Epidermal melanocyte (primary cell): ENCODE results near the gene SMARCD1.
A peak's percentile ranks its signal among the peaks of the same experiment; 100 is the strongest.

Source experiments
- DNase-seq: peaks from one replicate; pipeline ENCODE4 v3.0.0; 2011; ENCODE audit warnings: low spot score; ENCODE audit not compliant: insufficient read length

SMARCD1 gene

DNA sequence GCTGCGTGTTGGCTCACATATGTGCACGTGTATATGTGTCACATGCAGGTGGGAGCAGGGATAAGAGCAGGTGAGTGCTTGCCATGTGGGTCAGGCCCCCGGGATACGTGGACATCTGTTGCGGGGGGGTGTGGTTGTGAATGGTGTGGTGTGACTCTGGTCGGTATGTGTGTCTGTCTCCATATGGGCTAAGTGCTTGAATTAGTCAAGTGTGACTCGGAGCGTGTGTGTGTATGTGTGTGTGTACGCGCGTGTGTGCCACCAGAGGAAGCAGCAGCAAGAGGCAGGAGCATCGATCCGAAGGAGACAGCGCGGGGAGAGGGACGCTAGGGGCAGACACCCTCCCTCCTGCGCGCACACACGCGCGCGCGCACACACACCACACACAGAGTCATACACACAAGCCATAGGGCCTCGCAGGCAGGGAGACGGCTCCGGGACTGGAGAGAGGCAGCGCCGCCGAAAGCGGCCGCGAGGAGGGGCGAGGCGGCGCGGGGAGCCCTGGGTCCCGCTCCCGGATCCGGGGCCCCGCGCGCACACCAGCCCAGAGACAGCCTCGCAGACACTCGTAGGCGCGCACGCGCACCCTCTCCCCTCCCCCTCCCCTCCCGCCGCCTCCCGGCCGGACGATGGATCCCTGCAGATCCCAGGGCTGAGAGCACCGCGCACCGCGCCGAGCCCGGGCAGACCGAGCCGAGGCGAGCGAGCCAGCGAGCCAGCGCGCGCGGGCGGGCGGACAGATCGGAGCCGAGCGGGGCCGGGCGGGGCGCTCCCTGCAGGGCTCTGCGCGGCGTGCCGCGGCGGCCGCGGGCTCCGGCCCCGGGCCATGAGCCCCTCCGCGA, 27.9 kb upstream of the SMARCD1 start, which contains the start of gene ASIC1:
Gene ASIC1 (plus strand): TSS at position 597 of the 842 bp plus-strand sequence. CDS start 1,171 bp downstream, outside the sequence.
- peak; percentile 78 for DNase-seq

DNA sequence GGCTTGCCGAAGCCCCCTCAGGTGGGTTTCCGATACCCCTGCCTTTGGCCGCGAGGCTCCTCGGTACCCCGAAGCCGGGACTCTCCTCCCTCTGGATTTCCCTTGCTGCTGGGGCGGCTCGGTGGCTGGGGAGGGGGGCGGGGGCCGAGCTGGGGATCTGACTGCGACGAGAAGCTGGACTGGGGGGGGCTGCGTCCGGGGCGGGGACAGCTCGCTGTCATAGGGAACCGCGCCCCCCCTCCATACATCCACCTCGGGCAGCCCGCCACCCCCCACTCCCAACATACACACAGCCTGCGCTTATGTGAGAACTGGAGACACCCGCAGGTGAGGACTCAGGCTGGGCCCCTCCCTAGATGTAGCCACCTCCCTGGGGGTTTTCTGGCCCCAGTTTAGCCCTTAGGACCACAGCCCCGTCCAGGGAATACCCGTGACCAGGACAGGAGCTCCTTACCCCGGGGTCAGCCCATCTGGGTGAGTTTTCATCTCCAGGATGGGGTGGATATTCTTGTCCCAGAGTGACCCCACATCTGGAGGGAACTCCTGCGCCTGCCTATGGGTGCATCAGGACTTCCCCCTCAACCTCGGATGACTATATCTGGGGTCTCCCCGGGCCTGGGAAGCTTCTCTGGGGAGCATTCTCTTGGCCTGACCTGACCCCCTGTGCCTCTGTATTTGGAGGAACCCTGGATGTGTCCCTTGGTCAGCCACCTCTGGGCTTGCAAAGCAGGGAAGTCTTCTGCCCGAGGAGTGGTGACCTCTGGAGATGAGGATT, 27.1 kb upstream of the SMARCD1 start:
- DNase-seq, result no peak

DNA sequence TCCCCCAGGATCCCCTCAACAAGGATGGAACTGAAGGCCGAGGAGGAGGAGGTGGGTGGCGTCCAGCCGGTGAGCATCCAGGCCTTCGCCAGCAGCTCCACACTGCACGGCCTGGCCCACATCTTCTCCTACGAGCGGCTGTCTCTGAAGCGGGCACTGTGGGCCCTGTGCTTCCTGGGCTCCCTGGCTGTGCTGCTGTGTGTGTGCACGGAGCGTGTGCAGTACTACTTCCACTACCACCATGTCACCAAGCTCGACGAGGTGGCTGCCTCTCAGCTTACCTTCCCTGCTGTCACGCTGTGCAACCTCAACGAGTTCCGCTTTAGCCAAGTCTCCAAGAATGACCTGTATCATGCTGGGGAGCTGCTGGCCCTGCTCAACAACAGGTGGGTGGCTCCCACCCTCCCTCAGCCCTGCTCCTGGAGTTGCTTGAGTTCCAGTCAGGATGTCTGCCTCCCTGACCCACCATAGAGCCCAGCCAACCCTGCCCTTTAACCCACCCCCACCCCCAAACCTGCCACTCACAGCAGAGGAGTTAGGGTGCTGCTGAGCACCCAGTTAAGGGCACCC, 26.3 kb upstream of the SMARCD1 start:
- DNase-seq, result no peak

DNA sequence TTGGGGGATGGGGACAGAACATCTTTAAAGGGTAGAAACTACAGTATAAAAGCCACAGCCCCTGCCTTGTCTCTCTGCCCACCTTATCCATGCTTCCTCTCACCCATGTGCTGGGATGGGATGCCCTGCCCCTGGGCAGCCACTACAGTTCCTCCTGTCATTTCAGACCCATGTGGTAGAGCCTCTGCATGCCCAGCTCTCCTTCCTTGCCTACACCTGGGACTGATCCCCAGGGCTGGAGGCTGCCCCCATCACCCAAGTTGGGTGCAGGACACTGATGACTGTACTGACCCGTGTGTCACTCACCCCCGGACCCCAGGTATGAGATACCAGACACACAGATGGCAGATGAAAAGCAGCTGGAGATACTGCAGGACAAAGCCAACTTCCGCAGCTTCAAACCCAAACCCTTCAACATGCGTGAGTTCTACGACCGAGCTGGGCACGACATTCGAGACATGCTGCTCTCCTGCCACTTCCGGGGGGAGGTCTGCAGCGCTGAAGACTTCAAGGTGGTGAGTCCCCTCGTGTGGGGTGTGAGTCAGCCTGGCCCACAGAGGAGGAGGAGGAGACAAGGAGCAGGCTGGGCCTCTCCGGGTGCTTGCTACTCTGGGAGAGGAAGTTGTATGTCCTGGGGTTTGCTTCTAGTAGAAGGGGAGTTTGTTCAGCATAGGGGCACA, 25.6 kb upstream of the SMARCD1 start:
- DNase-seq, result no peak

DNA sequence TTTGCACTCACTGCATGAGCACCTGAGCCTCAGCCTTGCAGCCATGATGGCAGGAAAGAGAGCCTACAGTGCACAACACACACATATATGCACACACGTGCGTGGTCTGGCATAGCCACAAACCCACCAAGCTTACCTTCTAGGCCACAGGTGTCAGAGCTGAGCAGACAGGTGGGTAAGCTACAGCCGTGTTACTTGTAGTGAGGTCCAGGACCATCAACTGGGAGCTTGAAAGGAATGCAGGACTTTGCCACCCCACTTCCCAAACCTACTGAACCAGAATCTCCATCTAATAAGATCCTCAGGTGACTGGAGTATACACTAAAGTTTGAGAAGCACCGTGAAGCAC, 25.0 kb upstream of the SMARCD1 start:
- DNase-seq, result no peak

DNA sequence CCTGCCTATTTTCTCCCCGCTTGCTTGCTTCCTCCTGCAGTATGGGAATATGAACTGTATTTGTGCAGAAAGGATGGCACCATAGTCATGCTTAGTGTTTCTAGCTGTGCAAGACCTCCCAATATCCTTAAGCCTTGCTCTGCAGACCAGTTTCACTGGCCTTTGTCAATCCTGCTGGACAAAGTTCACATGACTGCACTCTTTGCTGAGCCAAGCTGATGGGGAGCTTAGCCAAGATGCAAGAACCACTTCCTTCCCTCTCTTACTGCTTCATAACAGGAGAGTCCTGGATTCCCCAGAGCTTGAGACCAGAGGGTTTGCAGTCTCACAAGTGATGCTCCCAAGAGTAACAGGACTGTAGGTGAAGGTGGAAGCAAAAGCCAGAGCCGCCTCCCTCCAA, 24.0 kb upstream of the SMARCD1 start:
- DNase-seq, result no peak

DNA sequence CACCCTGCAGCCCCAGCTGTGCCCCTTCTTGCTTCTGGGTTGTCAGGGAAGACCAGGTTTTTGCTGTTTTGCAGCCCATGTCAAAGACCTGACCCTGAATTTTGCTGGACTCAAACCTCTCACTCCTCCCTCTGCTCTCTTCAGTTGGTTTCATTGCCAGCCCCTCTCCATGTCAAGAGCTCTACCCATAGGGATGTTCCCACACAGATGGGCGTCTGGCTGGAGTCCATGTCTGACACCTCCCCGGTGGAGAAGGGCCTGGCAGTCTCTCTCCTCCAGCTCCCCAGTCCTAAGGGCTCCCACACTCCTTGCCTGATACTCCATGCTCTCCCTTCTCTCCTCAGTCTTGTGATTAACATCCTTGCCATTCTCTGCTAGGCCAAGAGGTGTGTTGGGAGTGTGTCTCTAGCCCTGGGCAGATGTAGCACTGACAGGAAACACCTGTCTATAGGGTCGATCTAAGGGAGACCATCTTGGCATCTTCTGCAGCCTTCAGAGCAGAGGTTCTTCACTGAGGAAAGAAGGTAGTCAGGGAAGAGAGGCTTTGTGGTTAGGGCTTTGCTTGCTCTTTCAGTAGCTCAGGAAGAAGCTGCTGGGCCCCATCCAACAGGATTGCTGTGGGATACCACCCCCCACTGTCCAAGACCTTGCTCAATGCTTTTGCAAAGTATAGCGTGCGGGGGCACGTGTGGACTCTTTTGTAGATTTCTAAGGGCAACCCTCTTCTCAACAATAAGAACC, 23.0 kb upstream of the SMARCD1 start:
- no peak for DNase-seq

DNA sequence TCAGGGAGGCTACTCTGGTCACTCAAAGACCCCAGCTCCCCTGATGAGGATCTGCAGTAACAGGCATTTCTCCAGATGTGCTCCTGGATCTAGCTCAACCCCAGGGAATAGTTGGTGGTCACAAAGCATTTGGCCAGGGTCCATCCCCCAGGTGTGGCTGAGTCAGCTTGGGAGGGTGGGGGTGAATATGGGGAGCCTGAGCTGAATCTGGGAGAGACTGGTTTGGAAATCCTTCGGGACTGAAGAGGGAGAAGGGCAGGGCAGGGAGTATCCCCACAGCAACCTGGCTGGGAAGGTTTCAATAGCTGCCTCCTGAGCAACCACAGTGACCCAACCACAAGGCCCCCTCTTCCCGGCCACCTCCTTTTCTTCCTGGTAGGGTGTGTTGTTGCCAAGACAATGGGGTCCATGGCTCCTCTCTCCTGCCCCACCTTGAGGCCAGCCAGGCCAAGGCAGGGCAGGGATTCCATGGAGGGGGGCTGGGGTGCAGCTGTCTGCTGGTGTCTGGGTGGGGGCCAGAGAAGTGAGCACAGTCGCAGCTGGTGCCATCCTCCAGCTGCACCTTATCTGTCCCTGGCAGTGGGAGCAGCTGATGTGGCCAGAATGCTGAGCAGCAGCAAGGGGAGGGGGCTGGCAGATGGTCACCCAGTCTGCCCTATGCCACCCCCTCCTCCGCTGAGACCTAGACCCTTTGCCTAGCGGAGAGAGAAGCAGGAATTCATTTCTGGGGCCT, 22.2 kb upstream of the SMARCD1 start:
- DNase-seq, result no peak

DNA sequence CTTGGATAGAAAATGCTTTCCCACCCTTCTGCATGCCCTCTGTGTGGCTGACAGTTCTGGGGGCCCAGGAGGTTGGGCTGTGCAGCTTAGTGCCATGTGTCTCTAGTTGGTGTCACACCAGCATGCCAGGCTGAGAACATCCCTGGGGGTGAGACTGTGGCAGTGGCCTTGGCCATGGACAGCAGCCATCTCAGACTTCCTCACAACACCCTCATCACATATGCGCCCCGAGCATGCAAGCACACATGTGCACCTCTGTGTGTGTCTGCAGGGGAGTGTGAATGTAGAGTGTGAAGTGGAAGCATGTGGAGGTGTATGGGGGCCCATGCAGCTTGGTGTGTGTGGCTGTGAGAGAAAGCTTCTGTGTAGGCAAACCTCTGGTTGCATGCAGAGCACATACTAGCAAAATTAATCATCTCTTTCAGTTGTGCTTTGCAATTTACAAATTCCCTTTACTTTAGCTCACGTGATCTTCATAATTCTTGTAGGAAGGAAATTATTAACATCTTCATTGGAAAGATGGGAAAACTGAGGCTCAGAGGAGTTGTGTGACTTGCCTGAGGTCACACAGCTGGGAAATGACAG, 19.3 kb upstream of the SMARCD1 start:
- no peak for DNase-seq

DNA sequence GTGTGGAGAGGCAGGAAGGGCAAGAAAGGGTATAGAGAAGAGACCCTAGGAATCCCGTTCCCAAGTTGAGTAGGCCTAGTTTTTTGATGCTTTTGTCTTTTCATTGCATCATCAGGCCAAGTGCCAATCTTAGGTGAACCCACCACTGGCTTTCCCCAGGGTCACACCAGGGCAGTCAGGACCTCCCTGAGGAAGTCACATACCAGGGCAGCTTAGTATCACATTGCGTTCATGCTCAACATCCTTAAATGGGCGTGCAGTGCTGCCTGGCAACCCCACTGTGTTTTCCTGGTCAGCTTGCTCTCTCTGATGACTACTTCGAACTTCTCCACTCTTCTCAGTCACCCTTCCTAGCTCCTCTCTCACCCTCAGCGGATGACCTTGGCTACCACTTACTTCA, 18.7 kb upstream of the SMARCD1 start:
- DNase-seq, result no peak

DNA sequence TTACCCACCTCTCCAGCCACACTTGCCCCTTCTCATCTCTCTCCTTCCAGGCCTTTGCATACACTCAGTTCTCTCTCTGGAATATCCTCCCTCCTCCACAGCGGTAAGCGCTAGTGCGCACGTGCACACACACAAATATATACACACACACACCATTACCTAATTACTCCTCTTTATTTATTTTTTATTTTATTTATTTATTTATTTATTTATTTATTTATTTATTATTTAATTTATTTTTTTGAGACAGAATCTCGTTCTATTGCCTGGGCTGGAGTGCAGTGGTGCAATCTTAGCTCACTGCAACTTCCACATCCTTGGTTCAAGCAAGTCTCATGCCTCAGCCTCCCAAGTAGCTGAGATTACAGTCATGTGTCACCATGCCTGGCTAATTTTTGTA, 16.1 kb upstream of the SMARCD1 start:
- DNase-seq, result no peak

DNA sequence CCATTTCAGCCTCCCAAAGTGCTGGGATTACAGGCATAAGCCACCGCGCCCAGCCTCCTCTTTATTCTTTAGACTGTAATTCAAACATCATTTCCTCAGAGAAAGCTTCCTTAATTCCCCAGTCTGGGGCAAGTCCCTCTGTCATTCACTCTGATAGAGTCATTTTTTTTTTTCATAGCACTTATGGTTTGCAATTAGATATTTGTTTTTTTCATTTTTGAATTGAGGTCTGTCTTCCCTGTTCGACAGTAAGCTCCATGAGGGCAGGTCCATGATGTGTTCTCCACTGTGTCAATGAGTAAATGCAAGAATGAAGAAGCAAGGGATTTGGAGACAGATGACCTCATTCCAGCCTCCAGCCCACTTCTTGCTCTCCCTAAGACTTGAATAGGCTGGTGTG, 15.6 kb upstream of the SMARCD1 start:
- no peak for DNase-seq

DNA sequence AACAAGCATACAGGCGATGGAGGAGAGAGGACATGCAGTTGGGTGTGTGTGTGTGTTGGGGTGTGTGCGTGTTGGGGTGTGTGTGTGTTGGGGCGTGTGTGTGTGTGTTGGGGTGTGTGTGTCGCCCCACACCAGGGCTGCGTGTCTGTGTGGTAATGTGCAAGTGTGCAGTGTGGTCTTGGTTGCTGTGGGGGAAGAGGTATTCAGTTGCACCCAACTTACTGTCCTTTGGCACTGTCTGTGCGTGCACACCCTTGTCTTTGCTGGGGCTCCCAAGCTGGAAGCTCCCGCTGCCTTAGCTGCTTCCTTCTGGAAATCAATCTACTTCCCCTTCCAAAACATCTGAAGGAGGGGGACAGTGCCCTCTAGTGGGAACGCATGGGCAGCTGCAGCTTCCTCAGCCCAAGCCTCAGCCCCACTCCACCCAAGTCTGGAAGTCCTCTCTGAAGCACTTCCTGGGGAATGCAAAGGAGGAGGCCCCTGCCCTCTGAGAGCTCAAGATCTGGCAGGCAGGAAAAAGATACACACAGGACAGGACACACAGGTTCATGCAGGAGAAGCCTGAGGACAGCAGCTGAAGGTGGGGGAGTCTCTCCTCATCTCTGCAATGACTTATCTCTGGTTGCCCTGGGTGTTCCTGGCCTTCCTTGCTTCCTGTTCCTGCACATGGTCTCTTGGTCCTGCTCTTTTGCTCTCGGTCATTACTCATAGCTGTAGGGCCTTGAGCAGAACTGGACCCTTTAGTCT, 14.7 kb upstream of the SMARCD1 start:
- peak; percentile 64 for DNase-seq

DNA sequence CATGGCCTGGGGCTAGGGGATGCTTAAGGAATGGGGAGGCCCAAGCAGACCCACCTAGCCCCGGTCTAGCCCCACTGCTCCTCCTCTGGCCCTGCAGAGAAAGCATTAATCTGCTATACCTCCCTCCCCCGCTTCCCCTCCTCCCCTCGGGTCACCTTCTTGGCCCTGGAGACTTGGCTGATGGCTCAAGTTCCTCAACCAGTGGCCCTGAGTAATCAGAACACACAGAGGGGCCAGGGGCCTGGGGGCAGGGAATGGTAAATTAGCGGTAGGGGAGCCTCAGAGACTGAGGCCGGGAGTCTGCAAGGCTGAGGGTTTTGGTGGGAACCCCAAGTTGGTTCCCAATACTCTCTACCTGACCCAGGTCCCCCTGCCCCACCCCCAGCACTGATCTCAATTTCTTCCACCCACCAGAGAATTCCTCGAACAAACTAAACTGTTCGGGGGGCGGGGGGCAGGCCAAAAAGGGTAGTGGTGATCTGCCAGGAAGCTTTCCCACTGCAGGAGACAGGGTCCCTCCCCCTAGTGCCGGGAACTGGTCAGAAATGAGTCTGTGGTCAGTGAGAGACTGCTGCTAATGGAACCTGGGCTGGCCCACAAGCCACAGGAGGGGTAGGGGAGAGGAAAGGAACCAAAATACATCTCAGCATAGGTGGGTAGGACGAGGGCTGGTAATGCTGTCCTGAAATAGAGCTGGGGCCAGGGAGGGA, 12.8 kb upstream of the SMARCD1 start:
- no peak for DNase-seq

DNA sequence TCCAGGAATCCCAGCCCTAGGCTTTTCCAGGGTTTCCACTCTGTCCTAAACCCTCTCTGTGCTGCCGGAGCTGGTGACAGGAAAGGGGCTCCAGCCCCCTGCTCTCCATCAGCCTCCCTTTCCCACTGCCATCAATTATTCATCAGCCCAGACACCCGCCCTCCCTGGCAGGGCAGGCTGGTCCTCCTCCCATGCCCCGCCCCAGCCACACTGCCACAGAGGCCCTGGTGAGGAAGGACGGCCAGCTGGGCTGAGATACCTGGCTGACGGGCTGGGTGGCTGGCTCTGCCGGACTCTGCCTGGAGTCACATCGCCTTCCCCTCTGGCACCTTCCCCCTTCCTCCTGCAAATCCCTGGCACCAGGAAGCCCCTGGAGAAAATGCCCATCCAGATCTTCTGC, 11.9 kb upstream of the SMARCD1 start:
- DNase-seq, result no peak

DNA sequence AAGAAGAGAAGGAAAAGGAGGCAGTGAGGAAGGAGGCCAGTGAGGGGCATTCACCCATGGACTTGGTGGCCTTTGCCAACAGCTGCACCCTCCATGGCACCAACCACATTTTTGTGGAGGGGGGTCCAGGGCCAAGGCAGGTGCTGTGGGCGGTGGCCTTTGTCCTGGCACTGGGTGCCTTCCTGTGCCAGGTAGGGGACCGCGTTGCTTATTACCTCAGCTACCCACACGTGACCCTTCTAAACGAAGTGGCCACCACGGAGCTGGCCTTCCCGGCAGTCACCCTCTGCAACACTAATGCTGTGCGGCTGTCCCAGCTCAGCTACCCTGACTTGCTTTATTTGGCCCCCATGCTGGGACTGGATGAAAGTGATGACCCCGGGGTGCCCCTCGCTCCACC, 11.4 kb upstream of the SMARCD1 start:
- DNase-seq, result no peak

DNA sequence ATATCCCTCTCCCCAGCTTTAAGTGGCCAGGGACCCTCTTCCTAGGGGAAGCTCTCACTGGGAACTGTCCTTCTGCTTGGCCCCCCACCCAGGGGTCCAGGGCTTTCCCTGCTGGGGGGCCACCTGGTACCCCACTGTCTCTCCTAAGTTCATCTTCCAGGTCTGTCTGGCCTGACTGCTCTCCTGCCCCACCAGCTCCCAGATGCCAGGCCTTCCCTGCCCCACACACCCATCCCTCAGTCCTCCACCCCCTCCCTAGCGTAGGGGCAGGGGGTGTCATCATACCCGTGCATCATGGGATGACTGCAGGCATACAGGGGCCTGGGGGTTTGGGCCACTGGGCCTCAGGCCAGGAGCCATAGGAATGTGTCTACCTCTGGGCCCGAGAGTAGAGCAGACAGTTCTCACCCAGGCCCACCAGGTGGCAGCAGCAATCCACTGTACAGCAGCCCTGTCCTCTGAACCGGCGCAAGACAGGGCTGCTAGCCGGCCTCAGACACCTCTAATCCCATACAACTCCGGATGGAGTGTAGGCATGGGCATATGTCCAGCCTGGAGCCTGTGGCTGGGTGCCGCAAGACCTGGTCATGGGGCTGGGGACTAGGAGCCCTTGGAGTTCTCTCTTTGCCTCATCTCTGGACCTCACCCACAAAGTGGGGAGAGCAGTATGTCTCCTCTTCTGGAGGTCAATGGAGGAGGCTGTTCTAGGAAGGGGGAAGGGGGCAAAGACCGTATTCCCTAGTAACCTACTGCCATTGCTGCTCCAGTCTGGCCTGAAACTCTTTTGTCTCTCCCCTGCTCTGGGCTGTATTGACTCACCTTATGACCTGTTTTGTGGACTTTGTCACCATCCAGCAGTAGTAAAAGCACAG, 10.0 kb upstream of the SMARCD1 start:
- DNase-seq, result peak; percentile 60

DNA sequence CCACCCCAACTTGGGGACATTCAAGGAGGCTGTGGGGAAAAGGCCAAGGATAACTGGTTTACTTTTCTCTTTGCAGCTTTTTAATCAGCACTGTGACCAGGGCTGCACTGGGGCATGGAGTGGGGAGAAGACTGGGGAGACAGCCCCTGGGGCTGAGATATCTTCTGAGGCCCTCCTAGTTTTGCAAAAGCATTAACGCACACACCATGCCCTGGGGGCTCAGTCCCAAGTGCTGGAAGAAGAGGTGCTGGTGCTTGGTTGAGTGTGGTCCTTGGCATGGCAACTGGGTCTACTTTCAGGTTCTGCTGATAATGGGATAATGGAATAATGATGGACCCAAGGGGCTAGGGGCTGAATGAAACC, 9.4 kb upstream of the SMARCD1 start:
- DNase-seq, result no peak
